NCI-H2081 treated with DMSO at 0.1 percent for 48 hours (cell line): ENCODE measurements around the gene CARD19.
"Not testable (repeated sequence)": the region's sequence is repeated elsewhere in the genome, so short reads cannot be mapped to it uniquely, and the experiment has no call there.

Experiments used
- DNase-seq: peaks from one replicate; lab custom pipeline; 2025; lab: John Stamatoyannopoulos, UW

The CARD19 gene

GRCh38 chr9:93107151-93107824 lies 11.3 kb downstream of the CARD19 start:
- DNase-seq, result no peak

GRCh38 chr9:93107825-93108161 lies 11.8 kb downstream of the CARD19 start:
- DNase-seq, result no peak

- DNase-seq, result no peak
Observed at GRCh38 chr9:93108291-93109041, 12.4 kb downstream of the CARD19 start.

GRCh38 chr9:93110311-93110855 lies 14.4 kb downstream of the CARD19 start:
- no peak for DNase-seq

- DNase-seq, result no peak
Observed at GRCh38 chr9:93111001-93111370, 15.0 kb downstream of the CARD19 start.

GRCh38 chr9:93111371-93112115 lies 15.5 kb downstream of the CARD19 start:
- DNase-seq, result no peak

GRCh38 chr9:93112116-93112863 lies 16.3 kb downstream of the CARD19 start:
- DNase-seq, result no peak

- no peak for DNase-seq
Observed at GRCh38 chr9:93112864-93113389, 16.9 kb downstream of the CARD19 start.

GRCh38 chr9:93114169-93114983 lies 18.4 kb downstream of the CARD19 start:
- DNase-seq, result no peak

- DNase-seq, result no peak
Observed at GRCh38 chr9:93114984-93115335, 18.9 kb downstream of the CARD19 start.

- no peak for DNase-seq
Observed at GRCh38 chr9:93115486-93116071, 19.6 kb downstream of the CARD19 start.

- no peak for DNase-seq
Observed at GRCh38 chr9:93116072-93116961, 20.3 kb downstream of the CARD19 start.

GRCh38 chr9:93117521-93117920 lies 21.5 kb downstream of the CARD19 start:
- not testable (repeated sequence) for DNase-seq

GRCh38 chr9:93117924-93118862 lies 22.2 kb downstream of the CARD19 start:
- DNase-seq, result no peak

- DNase-seq, result no peak
Observed at GRCh38 chr9:93118863-93119702, 23.1 kb downstream of the CARD19 start.

GRCh38 chr9:93119703-93119952 lies 23.6 kb downstream of the CARD19 start:
- no peak for DNase-seq

- no peak for DNase-seq
Observed at GRCh38 chr9:93119953-93120845, 24.2 kb downstream of the CARD19 start.
